GM12875 (cell line): ENCODE measurements around the gene RPL22L1.

Source experiments
- H3K4me3 ChIP-seq: one replicate; pipeline ENCODE4 v1.5.1; 2011; ENCODE audit warnings: low read depth, low read length, control low read depth
- TF ChIP-seq, protein P1 (sequence below): IDR thresholded peaks from 2 replicates; pipeline ENCODE4 v1.5.1; 2011; ENCODE audit warnings: low read depth, mild to moderate bottlenecking, control low read depth, inconsistent platforms, low read length, moderate library complexity, borderline replicate concordance; ENCODE audit not compliant: insufficient read depth

Gene RPL22L1

DNA sequence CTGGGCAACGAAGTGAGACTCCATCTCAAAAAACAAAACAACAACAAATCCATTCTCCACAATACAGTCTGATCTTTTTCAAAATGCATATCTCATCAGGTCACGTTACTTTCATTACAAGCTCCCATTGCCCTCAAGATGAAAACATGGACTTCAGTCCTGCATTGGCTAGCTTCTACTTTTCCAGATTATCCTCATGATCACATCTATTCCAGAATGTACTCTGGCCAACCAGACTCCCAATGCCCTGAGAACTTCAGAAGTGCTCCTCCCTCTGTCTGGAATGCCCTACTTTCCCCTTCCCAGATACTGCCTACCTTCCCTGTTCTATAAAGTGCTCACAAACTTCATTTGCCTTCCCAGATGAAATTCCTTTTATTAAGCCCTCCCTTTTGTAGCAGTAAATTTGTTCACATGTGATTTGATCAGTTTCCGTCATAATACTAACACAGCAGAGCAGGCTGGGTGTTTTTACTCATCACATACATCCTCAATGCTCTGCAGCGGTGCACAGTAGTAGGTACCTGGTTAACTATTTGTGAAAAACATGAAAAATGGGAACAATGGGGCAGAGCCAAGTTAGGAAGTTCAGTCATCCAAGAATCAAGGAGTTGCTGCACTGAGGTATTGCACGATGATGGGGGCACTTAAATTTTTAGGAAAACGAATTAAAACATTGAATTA is 5.3 kb downstream of the RPL22L1 start:
- TF ChIP-seq, protein P1, sequence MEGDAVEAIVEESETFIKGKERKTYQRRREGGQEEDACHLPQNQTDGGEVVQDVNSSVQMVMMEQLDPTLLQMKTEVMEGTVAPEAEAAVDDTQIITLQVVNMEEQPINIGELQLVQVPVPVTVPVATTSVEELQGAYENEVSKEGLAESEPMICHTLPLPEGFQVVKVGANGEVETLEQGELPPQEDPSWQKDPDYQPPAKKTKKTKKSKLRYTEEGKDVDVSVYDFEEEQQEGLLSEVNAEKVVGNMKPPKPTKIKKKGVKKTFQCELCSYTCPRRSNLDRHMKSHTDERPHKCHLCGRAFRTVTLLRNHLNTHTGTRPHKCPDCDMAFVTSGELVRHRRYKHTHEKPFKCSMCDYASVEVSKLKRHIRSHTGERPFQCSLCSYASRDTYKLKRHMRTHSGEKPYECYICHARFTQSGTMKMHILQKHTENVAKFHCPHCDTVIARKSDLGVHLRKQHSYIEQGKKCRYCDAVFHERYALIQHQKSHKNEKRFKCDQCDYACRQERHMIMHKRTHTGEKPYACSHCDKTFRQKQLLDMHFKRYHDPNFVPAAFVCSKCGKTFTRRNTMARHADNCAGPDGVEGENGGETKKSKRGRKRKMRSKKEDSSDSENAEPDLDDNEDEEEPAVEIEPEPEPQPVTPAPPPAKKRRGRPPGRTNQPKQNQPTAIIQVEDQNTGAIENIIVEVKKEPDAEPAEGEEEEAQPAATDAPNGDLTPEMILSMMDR: no peak

DNA sequence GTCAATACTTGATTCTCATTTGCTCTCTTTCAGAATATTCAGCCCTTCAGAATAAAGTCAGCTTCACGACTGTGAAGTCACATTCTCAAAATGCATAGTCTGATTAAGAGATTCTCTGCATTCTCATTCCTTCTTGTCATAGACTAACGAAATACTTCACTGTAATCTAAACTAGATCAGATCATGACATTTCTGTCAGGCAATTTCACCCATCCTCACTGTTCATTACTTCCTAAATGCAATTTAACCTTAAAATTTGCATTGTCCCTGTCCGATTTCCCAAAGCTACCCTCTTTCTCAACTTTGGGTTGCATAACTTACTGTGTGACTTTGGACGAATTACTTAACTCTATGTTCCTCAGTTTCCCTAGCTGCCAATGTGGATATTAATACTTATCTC is 6.2 kb downstream of the RPL22L1 start:
- H3K4me3 ChIP-seq: no peak overlapping the region
- TF ChIP-seq, protein P1: no peak

More for the DNA sequence above, 5.3 kb downstream of the RPL22L1 start:
- no peak overlapping the region for H3K4me3 ChIP-seq

DNA sequence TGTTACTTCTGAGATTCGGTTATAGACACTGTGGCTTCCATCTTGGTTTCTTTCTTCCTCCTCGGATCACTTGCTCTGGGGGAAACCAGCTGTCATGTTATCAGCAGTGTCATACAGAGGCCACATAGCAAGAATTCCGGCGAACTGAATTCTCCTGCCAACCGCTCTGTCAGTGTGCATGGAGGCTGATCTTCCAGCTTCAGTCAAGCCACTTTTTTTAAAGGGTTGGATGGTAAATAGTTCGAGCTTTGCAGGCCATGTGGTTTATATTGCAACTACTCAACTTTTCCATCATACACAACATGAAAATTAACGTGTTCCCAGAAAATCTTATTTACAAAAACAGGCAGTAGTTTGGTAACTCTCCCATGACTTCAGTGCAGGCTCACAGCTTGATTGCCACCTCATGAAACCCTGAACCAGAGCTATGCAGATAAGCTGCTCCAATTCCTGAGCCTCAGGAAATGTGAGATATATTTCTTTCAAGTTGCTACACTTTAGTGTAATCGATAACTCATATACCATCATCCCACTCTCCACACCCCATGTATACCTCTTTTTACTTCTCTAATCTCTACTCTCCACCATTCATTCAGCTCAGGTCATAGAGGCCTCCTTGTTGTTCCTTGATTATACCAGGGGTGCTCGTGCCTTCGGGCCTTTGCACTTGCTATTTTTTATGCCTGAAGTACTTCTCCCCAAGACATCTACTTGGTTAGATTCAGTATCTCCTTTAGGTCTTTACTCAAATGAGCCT is 7.2 kb downstream of the RPL22L1 start:
- TF ChIP-seq, protein P1: no peak
- H3K4me3 ChIP-seq: no peak overlapping the region

DNA sequence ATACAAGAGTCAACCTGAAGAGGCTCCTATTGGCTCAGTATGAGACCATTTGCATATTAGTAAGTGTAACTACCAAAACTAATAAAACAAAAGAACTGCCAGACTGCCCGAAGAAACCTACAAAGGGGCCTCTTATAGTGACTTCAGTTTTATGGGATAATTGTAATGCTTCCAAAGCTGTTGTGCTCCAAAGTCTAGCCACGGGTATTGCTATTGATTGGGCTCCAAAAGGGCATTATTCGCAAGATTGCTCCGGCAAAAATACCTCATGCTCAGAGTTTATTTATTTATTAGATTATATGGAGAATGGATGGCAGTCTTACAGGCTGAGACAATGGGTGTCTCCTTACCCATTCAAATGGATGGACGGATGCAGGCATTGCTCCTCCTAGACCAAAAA is 11.4 kb downstream of the RPL22L1 start:
- TF ChIP-seq, protein P1: no peak
- no peak overlapping the region for H3K4me3 ChIP-seq

DNA sequence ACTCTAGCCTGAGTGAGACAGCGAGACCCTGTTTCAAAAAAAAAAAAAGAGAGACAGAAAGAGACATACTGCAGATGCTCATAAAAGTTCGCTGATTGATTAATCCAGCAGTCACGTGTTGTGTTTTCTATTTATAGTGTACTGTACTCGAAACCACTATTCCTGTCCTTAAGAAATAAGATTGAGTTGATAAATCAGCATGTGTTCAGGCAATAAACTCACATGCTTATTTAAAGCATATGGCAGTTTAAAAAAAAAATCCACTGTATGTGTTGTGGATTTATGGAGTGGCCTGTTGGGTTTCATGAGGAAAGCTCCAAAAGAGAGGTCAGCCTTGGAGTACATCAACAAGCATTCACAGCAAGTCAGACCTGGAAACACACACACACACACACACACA is 17.7 kb downstream of the RPL22L1 start:
- no peak overlapping the region for H3K4me3 ChIP-seq
- TF ChIP-seq, protein P1: no peak

DNA sequence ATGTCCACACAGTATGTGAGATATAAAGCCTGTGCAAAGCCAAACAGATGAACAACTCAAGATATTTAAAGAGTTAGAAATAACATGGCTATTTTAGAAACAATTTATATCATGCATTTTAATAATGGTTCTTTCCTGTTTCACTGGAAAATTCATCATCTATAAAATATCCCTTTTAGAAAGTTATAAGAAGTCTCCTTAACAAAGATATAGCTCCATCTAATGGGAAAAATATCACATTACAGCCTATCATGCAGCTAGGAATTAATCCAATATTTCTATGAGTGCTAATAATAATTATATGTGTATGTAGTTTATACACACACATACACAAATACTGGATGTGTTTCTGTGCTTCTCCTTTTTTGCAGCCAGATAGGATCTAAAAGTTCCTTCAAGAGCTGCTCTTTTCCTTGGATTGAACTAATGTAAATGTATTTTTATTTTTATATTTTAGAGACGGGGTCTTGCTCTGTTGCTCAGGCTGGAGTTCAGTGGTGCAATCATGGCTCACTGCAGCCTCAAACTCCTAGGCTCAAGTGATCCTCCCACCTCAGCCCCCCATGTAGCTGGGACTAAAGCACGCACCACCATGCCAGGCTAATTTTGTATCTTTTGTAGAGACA is 21.6 kb downstream of the RPL22L1 start:
- H3K4me3 ChIP-seq: no peak overlapping the region
- TF ChIP-seq, protein P1: no peak
